ENCODE data around the gene ZRANB3.

DNA sequence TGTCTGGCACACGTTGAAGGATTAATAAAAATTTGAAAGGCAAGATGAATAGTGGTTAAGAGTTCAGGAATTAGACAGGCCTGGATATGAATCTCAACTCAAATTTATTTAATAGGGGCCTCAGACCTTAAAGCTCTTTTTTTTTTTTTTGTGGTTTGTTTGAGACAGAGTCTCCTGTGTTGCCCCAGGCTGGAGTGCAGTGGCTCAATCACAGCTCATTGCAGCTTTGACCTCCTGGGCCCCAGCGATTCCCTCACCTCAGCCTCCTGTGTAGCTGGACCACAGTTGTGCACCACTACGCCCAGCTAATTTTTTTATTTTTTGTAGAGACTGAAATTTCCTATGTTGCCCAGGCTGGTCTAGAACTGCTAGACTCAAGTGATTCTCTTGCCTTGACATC, 3.0 kb downstream of the ZRANB3 start:
- TF ChIP-seq, protein P1, sequence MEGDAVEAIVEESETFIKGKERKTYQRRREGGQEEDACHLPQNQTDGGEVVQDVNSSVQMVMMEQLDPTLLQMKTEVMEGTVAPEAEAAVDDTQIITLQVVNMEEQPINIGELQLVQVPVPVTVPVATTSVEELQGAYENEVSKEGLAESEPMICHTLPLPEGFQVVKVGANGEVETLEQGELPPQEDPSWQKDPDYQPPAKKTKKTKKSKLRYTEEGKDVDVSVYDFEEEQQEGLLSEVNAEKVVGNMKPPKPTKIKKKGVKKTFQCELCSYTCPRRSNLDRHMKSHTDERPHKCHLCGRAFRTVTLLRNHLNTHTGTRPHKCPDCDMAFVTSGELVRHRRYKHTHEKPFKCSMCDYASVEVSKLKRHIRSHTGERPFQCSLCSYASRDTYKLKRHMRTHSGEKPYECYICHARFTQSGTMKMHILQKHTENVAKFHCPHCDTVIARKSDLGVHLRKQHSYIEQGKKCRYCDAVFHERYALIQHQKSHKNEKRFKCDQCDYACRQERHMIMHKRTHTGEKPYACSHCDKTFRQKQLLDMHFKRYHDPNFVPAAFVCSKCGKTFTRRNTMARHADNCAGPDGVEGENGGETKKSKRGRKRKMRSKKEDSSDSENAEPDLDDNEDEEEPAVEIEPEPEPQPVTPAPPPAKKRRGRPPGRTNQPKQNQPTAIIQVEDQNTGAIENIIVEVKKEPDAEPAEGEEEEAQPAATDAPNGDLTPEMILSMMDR (IDR thresholded peaks at IDR 0.05): no peak
- TF ChIP-seq POLR2A (IDR thresholded peaks at IDR 0.05): no peak
- TF ChIP-seq POLR2AphosphoS5 (IDR thresholded peaks at IDR 0.05): no peak
